ENCODE measurements around the gene RALGAPB.
"Not testable (repeated sequence)": the region's sequence is repeated elsewhere in the genome, so short reads cannot be mapped to it uniquely, and the experiment has no call there.

RALGAPB gene

DNA sequence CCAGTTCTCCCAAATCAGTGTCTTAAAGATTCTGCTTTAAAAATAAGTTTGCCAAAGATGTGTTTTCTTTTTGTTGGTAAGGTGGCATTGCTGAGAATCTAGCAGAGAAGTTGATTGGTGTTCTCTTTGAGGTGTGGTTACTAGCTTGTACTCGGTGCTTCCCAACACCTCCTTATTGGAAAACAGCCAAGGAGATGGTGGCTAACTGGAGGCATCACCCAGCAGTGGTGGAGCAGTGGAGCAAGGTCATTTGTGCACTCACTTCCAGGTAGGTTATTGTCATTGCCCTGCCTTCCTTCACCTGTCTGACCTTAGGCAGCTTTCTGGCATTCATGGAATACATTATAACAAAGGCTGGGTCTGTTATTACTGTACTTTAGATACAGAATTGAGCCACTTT, 26.7 kb downstream of the RALGAPB start:
- no peak for DNase-seq

DNA sequence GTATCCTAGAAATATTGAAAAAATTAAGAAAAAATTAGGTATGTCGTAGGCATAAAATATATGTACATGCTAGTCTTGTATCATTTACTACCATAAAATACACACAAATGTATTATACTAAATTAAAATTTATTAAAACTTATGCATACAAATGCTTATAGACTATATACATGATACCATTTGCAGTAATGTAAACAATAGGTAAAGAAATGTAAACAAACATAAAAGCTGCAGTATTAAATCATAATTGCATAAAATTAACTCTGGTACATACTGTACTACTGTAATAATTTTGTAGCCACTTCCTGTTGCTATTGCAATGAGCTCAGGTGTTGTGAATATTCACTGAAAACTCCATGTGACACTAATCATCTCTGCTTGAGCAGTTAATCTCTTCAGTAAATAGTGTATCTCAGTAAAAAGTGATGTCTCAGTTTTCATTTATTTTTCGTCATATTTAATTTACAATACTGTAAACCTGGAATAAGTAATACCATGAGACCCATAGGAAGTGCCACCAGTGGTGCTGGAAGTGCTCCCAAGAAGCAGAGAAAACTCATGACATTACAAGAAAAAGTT, 29.3 kb downstream of the RALGAPB start:
- no peak for DNase-seq

DNA sequence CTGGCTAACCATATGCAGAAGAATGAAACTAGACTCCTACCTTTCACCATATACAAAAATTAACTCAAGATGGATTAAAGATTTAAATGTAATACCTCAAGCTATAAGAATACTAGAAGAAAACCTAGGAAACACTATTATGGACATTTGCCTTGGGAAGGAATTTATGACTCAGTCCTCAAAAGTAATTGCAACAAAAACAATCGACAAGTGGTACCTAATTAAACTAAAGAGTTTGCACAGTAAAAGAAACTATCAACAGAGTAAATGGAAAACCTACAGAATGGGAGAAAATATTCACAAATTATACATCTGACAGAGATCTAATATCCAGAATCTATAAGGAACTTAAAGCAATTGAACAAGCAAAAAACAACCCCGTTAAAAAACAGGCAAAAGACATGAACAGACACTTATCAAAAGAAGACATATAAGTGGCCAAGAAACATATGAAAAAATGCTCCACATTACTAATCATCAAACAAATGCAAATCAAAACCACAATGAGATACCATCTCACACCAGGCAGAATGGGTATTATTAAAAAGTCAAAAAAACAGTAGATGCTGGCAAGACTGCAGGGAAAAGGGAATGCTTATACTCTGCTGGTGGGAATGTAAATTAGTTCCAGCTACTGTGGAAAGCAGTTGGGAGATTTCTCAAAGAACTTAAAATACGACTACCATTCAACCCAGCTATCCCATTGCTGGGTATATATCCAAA, 31.9 kb downstream of the RALGAPB start:
- no peak for DNase-seq

DNA sequence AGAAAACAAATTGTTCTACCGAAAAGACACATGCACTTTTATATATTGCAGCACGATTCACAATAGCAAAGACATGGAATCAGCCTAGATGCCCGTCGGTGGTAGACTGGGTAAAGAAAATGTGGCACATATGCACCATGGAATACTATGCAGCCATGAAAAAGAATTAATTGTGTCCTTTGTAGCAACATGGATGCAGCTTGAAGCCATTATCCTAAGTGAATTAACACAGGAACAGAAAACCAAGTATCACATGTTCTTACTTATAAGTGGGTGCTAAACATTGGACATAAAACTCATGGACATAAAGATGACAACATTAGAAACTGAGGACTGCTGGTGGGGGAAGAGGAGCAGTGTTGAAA, 32.4 kb downstream of the RALGAPB start:
- no peak for DNase-seq

DNA sequence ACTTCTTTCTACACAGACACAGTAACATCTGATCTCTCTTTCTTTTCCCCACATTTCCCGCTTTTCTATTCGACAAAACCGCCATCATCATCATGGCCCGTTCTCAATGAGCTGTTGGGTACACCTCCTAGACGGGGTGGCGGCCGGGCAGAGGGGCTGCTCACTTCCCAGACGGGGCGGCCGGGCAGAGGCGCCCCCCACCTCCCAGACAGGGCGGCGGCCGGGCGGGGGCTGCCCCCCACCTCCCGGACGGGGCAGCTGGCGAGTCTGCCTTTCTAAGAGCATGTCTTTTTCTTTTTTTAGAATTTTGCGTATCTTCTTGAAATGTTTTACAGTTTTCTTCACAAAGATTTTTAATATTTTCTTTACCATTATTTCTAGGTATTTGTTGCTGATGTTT, 39.1 kb downstream of the RALGAPB start:
- not testable (repeated sequence) for DNase-seq

DNA sequence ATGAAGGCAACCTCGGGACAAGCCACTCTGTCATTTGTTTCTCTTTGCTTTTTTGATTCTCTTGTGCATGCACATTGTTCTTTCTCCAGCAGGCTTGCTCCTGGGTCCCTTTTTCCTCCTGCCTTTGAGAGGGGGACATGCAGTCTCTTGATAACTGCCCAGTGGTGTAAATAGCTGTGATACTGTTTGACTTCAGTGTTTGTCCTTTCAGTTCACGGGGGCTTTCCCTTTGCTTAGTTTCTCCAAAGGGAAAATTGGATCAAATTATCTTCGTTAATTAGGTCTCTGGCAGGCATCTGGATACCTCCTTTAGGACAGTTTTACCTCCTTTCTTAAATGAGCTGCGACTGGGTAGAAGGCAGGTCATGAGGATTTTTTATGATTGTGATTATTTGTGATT, 41.5 kb downstream of the RALGAPB start:
- DNase-seq, result no peak

DNA sequence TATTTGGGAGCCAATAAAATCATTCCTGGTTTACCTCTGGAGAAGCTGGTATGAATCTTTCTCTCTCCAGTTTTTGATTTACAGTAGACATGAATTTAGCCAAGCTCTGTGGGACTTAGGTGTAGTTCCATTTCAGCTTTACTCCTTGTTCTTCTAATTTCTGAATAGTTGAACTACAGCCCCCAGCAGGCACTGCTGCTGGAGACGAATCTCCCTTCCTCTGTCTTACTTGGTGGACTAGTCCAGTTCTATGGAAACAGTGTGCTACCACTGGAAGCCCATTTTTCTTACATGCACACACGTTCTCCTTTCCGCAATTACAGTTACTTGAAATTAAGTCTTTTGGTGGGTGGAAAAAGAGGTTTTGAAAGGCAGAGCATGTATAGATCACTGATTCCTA, 42.3 kb downstream of the RALGAPB start:
- DNase-seq, result no peak

DNA sequence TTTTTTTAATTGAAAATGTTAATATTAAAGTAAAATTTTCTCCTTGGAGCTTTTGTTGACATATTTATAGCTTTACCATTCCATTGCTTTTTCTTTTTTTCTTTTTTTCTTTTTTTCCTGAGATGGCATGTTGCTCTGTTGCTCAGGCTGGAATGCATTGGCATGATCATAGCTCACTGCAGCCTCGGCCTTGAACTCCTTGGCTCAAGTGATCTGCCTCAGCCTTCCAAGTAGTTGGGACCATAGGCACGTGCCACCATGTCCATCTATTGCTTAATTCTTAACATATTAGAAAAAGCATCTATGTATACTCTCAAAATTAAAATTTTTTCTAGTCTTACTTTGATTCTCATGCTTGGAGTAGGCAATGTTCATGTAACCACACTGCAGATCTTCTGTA, 43.0 kb downstream of the RALGAPB start:
- DNase-seq, result no peak

DNA sequence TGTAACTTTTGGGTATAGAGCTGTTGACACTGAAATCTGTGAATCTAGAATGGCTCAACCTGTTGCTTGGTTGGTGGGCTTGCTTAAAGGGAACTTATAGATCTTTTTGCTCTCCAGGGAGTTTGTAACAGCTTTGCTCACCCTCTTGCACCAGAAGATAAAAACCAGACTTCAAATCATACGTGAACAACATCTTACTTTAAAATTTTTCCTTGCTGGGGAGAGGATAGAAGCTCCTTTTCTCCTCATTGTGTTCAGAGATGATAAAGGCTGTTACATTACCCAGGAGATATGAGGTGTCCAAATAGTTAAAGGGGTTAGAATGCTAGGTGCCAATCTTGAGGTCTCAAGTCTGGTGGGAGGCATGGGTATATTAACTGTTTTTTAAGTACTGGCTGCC, 46.8 kb downstream of the RALGAPB start:
- DNase-seq, result no peak

DNA sequence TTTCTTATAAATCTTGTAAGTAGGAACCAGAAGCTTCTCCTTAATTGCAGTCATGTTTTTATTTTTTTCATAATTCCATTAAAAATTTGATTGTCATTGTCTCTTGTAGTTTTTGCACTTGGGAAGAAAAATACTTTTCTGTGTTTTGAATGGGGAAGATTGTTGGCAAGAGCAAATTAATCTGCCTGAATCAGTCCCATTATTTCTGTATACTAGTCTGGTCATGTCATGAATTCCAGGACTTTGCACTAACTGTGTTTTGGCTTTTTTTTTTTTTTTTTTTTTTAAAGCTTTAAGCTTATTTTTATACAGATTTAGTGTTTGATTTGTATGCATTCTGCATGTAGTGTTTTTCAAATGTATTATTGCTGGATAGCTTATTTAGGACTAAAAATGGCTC, 47.6 kb downstream of the RALGAPB start:
- DNase-seq, result no peak

DNA sequence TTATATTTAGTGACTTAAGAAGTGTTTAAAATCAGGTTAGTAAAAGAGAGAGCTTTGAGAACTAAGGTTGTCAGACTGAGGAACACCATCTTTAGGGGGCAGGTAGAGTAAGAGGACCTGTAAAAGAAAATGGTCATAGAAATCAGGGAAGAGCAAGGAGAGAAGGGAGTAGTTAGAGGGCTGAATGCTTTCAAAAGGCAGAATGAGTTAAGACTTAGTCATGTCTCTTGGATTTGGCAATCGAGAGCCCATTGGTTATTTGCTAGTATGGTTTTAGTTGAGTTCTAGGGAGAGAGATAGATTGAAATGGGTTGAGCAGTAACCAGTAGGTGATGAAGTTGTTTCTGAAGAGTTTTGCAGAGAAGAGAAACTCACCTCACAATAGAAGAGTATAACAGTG, 51.1 kb downstream of the RALGAPB start:
- DNase-seq, result no peak

DNA sequence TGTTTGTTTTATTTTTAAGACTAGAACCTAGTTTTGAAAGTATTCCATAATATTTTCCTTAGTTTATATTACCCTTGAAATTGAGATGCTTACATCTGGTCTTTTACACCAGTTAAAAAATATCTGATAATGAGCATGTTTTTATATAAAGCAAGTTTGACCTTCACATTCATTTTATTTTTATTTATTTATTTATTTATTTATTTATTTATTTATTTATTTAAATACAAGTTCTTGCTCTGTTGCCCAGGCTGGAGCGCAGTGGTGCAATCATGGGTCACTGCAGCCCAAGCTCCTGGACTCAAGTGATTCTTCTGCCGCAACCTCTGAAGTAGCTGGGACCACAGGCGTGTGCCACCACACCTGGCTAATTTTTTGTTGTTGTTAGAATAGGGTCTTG, 55.5 kb downstream of the RALGAPB start:
- DNase-seq, result no peak

DNA sequence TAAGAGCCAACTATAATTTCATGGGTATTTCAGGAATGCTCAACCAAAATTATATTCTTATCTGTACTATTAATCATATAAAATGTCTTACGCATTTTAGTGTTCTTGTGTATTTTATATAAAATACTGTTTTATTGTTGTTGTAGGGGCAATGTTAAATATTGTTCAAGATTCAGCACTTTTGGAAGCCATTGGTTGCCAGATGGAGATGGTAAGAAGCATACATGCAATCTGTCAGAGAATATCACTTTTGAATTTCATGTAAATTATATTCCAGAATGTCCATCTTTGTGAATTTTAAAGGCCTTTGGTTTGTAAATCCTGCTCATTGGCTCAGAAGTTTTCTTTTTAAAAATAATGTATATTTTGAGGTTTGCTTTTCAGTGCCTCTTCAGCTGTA, 58.4 kb downstream of the RALGAPB start:
- DNase-seq, result no peak

DNA sequence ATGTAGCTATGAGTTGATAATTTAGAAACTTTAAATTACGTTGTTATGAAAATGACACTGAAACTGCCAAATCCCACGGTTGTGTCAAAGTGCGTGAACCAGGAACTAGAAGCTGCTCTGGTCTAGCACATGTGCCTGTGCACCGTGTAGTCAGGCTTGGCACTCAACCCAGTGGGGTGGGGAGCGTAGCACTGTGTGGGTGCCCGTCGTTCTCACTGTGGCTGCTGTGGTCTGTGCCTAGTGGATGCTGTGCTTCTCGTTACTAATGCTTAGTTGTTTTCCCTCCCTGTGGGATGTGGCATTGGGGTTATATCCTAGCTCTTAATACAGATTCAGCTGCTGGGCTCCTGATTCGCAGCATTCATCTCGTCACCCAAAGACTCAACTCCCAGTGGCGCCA, 62.1 kb downstream of the RALGAPB start:
- DNase-seq, result no peak

DNA sequence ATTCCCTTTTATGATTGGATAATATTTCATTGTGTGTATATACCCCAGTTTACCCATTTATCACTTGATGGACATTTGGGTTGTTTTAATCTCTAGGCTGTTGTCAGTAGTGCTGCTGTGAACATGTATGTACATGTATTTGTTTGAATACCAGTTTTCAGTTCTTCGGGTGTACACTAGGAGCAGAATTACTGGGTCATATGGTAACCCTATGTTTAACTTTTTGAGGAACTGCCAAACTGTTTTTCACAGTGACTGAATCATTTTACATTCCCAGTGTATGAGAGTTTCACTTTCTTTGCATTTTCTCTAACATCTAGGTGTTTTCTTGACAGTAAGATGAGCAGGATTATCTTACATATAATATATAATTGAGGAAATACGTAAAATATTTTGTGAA, 63.7 kb downstream of the RALGAPB start:
- no peak for DNase-seq

DNA sequence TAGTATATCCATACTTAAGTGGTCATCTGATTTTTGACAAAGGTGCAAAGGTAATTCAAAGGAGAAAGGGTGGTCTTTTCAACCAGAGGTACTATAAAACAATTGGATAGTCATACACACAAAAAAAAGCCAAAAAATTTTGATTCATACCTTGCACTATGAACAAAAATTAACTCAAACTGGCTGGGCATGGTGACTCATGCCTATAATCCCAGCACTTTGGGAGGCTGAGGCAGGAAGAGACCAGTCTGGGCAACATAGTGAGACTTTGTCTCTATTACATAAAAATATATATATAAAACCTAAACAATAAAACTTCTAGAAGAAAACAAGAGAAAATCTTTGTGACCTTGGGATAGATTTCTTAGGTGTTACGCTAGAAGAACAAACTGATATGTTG, 64.5 kb downstream of the RALGAPB start:
- DNase-seq, result no peak

DNA sequence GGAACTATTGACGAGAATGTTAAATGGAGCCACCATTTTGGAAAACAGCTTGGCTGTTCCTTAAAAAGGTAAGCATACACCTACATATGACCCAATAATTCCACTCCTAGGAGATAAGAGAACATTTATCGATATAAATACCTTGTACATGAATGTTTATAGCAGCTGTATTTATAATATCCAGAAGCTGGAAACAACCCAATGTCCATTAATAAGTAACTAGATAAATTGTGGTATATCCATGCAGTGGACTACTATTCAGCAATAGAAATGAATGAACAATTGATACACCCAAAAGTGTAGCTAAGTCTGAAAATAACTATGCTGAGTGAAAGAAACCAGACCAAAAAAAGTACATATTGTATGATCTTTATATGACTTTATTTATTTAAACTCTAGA, 66.1 kb downstream of the RALGAPB start:
- no peak for DNase-seq

DNA sequence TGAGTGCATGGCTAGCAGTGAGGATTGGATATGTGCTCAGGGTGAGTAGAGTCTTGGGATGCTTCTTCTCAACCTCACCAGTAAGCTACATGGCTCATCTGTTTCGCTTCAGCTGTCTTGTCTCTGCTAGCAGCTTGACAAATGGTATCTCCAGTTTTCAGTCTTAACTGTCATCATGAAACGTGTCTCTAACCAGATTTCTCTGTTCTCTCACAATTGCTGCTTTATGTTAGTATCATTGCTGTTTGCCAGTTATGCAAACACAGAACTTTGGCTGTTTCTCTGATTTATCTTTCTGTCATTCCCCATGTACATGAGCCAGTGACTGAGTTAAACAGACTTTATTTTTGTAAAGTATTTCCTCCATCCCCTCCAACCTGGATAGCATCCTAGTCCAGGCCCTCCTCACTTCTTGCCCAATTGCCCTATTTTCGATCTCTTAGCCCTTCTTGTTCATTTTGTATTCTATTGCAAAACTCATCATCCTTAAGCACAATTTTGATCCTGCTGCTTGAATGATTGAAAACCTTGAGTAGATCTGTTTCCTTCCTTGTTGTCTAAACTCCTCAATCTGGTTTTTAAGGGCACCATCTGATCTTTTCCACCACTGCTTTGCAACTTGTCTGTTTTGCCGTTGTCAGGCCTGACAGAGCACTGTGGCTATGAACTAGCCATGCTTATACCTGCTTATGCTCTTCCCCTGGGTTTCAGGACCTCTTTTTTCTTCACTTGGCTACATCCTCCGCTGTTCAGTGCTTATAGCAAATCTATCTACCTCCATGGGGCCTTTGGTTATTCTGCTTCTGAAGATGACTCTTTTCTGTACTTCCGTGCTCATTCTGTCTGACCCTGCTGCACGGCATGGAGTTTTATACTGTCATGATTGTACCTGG, 70.6 kb downstream of the RALGAPB start:
- DNase-seq, result no peak

DNA sequence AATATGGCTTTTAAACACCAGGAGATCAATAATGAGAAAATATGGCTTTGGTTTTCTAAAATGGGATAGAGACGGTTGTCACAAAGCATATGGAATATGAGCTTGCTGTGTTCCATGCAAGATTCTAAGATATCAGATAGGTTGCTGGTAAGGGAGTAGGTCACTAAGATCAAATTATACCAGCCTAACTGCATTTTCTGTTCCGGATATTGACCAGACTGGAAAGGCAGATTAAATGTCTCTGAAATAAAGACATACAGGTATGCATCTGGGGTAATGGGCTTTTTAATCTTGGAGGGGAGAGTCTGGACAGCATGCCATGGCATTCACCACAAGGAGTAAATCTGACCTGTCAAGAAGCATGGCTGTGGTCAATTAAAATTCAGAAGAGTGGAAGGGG, 73.1 kb downstream of the RALGAPB start:
- DNase-seq, result no peak

DNA sequence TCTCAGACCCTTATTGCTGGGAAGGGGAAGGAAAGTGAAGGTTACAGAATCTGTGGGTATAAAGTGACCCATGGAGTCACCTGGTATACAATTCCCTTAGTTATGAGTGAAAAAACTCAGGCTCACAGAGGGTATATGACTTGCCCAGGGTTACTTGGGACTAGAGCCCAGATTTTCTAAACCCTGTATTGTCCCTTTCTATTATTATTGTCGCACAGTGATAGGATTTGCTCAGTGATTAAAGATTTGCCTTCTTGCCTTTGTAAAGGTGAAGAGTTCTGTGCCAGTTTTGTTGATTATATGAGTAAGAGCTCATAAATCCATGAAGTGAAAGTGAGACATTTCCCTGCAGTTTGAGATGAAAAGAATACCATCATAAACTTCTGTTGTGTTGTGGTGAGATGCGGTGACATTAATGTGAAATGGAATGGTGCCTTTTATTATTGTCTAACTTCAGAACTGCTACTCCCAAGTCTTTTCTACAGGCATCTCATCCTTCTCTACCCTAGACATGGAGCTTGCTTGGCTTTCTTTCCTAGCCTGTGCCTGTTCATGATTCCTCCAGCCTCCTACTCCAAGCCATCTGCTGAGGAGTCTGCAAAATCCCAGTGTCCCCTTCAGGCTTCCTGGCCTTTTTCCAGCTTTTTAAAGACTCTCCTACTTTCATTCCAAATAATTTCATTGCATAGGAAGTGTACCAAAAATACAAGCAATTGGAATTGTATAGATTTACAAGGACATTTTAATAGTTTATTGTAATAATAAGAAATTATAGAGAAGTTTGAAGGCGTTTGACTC, 74.8 kb downstream of the RALGAPB start:
- no peak for DNase-seq

DNA sequence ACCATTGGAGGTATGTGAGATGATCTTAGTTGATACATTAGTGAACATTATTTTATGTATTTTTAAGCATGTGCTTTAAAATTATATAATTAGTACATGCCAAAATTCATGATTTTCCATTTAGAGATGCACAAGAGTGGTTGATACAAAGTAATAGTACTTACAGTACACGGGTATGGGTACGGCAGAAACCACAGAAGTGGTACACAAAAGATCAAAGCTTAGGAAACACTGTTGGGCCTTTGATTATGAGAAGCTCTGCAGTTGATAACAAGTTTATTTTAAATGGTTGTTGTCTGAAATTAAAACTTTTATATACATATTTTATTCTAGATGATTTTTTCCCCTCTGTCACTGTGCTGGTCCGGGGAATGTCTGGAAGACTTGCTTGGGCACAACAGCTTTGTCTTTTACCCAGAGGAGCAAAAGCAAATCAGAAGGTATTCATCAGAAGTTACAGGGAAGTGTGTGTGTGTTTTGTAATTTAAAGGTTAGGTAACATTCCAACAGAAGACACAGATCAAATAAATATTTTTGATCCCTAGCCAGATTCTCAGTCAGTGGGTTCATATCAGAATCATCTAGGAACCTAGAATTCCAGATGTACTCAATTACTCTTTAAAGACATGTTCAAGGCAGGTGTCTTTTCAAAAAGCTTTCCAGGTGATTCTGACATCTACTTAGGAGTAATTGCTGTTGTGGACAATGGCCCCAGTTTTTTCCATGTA, 75.9 kb downstream of the RALGAPB start:
- no peak for DNase-seq

DNA sequence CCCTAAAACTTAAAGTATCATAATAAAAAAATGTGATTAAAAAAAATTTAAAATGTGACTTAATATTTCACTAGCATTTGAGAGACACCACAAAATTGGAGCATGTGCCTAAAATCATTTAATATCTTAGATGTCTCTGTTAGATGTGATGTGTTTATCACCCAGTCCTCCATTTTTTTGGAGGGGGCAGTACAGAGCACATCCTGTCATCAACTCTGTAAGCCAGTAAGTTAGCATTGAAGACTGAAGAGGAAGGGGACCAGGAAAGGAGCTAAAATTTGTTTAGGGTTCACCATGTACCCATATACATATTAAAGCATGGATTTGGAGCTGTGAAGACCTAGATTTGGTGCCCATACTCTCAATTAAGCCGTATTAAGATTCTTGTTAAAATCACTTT, 77.6 kb downstream of the RALGAPB start:
- DNase-seq, result no peak
